ENCODE data around the gene GCA. TPM values are rescaled to one million over a fixed set of nuclear protein-coding genes. Genes with fewer than 3 reads are reported as not detected.

GCA gene
- total RNA-seq, 1 donor, result 3.3 TPM

DNA sequence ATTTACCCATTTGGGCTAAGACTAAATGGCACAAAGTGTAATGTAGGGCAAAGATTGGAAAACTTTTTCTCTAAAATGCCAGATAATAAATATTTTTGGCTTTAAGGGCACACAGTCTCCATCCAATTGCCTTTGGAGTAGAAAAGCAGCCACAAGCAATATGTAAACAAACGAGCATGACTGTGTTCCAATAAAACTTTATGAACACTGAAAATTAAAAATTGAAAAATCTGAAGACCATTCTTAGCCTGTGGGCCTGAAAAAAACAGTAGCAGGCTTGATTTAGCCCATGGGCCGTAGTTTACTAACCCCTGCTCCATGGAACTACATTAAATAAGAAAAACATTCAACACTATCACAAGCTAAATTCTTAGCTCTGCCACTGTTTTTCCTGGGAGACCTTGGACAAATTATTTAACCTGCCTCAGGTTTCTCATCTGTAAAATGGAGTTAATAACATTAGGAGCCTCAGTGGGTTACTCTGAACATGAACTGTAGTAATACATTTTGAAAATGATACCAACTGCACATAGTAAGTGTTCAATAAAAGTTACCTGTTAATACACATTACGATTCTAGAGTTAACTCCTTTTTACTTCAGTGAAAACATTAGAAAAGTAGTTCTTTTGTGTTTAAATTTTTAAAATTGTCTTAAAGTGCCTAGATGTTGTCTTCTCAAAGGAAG, 26.7 kb upstream of the GCA start:
- Histone ChIP-seq H3K4me3 (ENCODE audit: insufficient read depth, low read length) (peak overlapping the region; percentile 85), H4K20me1 (ENCODE audit: insufficient read depth, low read length) (no peaks in the 10 kb centered on the region), H3K27ac (ENCODE audit: low read depth, low read length) (no peak overlapping the region), H3K9me3 (ENCODE audit: low read depth, low read length) (no peaks in the 10 kb centered on the region), H2AFZ (ENCODE audit: low read length) (peak overlapping the region; percentile 90), H3K4me2 (ENCODE audit: insufficient read depth, low read length) (peak overlapping the region; percentile 87), H3K79me2 (ENCODE audit: insufficient read depth, low read length) (no peaks in the 10 kb centered on the region), H3K4me1 (ENCODE audit: insufficient read depth, low read length) (peaks cover 18% of the 10 kb centered on the region), H3K27me3 (ENCODE audit: insufficient read depth, low read length) (no peaks in the 10 kb centered on the region), H3K36me3 (ENCODE audit: insufficient read depth, low read length) (no peaks in the 10 kb centered on the region)
- DNase-seq (ENCODE audit: insufficient read length, low spot score, missing footprints), result peak; percentile 65
- TF ChIP-seq, protein P1, sequence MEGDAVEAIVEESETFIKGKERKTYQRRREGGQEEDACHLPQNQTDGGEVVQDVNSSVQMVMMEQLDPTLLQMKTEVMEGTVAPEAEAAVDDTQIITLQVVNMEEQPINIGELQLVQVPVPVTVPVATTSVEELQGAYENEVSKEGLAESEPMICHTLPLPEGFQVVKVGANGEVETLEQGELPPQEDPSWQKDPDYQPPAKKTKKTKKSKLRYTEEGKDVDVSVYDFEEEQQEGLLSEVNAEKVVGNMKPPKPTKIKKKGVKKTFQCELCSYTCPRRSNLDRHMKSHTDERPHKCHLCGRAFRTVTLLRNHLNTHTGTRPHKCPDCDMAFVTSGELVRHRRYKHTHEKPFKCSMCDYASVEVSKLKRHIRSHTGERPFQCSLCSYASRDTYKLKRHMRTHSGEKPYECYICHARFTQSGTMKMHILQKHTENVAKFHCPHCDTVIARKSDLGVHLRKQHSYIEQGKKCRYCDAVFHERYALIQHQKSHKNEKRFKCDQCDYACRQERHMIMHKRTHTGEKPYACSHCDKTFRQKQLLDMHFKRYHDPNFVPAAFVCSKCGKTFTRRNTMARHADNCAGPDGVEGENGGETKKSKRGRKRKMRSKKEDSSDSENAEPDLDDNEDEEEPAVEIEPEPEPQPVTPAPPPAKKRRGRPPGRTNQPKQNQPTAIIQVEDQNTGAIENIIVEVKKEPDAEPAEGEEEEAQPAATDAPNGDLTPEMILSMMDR (IDR thresholded peaks at IDR 0.05; ENCODE audit: extremely low read depth, low read depth, low read length), result no peak

DNA sequence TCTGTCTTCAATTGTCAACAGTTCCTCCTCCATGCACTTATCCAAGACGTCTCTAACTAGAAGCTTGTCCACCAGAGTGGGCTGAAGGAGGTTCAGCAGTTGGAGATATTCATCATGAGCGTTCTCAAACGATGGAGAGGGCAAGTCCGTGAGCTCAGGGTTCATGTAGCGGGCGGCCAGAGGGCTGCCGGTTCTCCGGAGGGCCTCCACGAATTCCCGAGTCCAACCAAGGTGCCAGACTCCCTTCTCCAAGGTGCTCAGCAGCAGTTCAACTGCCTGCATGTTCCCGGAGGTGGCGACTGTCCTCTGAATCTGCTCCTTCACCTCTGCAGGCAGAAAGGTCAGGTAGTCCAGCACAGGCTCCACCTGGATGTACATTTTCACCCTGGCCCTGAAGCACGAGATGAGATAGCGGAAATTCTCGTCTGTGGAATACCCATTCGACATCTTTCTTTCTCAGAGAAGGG, 26.0 kb upstream of the GCA start:
- no peaks in the 10 kb centered on the region for H3K36me3 ChIP-seq (ENCODE audit: insufficient read depth, low read length)
- H3K27ac ChIP-seq (ENCODE audit: low read depth, low read length), result peak overlapping the region; percentile 62
- H4K20me1 ChIP-seq (ENCODE audit: insufficient read depth, low read length), result no peaks in the 10 kb centered on the region
- peak overlapping the region; percentile 85 for H3K4me3 ChIP-seq (ENCODE audit: insufficient read depth, low read length)
- no peaks in the 10 kb centered on the region for H3K27me3 ChIP-seq (ENCODE audit: insufficient read depth, low read length)
- TF ChIP-seq, protein P1 (IDR thresholded peaks at IDR 0.05; ENCODE audit: extremely low read depth, low read depth, low read length), result no peak
- no peaks in the 10 kb centered on the region for H3K79me2 ChIP-seq (ENCODE audit: insufficient read depth, low read length)
- peak overlapping the region; percentile 90 for H2AFZ ChIP-seq (ENCODE audit: low read length)
- H3K4me2 ChIP-seq (ENCODE audit: insufficient read depth, low read length), result peak overlapping the region; percentile 87
- DNase-seq (ENCODE audit: insufficient read length, low spot score, missing footprints), result peak; percentile 49
- H3K4me1 ChIP-seq (ENCODE audit: insufficient read depth, low read length), result peaks cover 18% of the 10 kb centered on the region
- H3K9me3 ChIP-seq (ENCODE audit: low read depth, low read length), result no peaks in the 10 kb centered on the region

DNA sequence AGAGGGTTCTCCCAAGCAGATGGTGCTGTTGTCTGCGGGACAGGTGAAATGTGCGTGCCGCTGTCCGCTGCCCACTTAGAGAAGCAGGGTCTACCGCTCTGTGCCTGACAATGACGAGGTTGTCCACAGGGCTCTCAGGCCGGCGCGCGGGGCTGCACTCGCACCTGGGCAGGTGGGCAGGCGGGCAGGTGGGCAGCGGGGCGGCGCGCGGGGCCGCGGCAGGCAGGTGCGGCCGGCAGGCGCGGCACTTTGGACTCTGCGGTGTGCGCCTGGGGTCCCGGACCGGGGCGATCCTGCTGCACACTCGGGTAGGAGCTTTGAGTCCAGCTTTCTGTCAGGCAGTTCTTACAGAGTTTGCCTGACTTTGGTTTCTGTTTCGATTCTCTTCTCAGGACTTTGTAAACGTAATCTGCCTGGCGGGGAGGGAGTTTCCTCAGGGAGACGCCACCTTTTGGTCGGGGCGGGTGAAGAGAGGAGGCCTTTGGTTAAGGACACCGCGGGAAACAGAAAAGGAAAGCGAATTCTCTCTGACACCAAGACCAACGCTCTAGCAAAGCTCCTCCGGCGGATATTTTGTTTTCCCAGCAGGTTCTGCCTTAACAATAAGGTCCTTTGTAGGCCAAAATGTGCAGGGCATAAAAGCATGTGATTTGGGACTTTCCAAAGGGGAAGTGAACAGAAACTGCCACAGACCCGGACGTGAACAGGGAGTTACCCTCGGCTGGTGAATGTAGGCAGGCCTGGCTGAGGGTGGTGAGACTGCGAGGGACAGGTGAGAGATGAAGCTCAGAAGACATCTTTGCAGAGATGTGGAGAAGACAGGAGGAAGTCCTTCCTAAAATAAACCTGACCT, 25.4 kb upstream of the GCA start, which contains the start of gene IFIH1:
TSS of gene IFIH1 (minus strand) at position 357 of the 853 bp plus-strand sequence. CDS start 377 bp downstream, outside the sequence.
- peak within 1 kb of the TSS; percentile 62 for H3K27ac ChIP-seq (ENCODE audit: low read depth, low read length)

More for the DNA sequence above, 25.4 kb upstream of the GCA start, which contains the start of gene IFIH1:
- Histone ChIP-seq H3K4me1 (ENCODE audit: insufficient read depth, low read length) (peaks cover 18% of the 10 kb centered on the region), H3K4me2 (ENCODE audit: insufficient read depth, low read length) (peak within 1 kb of the TSS; percentile 87), H4K20me1 (ENCODE audit: insufficient read depth, low read length) (no peaks in the 10 kb centered on the region), H3K79me2 (ENCODE audit: insufficient read depth, low read length) (no peaks in the 10 kb centered on the region), H3K27me3 (ENCODE audit: insufficient read depth, low read length) (no peaks in the 10 kb centered on the region), H3K9me3 (ENCODE audit: low read depth, low read length) (no peaks in the 10 kb centered on the region), H2AFZ (ENCODE audit: low read length) (peak within 1 kb of the TSS; percentile 90), H3K36me3 (ENCODE audit: insufficient read depth, low read length) (no peaks in the 10 kb centered on the region), H3K4me3 (ENCODE audit: insufficient read depth, low read length) (peak within 1 kb of the TSS; percentile 85)
- TF ChIP-seq, protein P1 (IDR thresholded peaks at IDR 0.05; ENCODE audit: extremely low read depth, low read depth, low read length), result peak; percentile 45
- peak; percentile 98 for DNase-seq (ENCODE audit: insufficient read length, low spot score, missing footprints)
